Endothelial cell of umbilical vein (primary cell): ENCODE results near the gene COBLL1.

ENCODE experiments used
- CTCF ChIP-seq, 2 donors: IDR thresholded peaks; 1 replicate in 1 of 2; 2 replicates in 1 of 2; pipeline ENCODE4 v1.5.1; 2011; ENCODE audit warnings: low read length in 2 of 2, mild to moderate bottlenecking in 2 of 2, moderate library complexity in 2 of 2, control low read depth in 1 of 2, inconsistent platforms in 1 of 2, low read depth in 1 of 2; ENCODE audit not compliant: insufficient read depth in 1 of 2; ENCODE audit errors: extremely low read depth in 1 of 2
- EZH2 ChIP-seq: IDR thresholded peaks from 2 replicates; pipeline ENCODE4 v1.6.1; 2012; ENCODE audit warnings: borderline replicate concordance, low read depth, mild to moderate bottlenecking, moderate library complexity, low read length, inconsistent platforms; ENCODE audit not compliant: severe bottlenecking
- FOS ChIP-seq: IDR thresholded peaks from 2 replicates; pipeline ENCODE4 v1.6.1; 2011; ENCODE audit warnings: mild to moderate bottlenecking, low read length, moderate library complexity, borderline replicate concordance; ENCODE audit not compliant: insufficient read depth
- GATA2 ChIP-seq: IDR thresholded peaks from 2 replicates; pipeline ENCODE4 v1.7.0; 2011; ENCODE audit warnings: low read depth, mild to moderate bottlenecking, moderate library complexity, mixed read lengths, low read length; ENCODE audit not compliant: insufficient read length, insufficient read depth
- JUN ChIP-seq: IDR thresholded peaks from 2 replicates; pipeline ENCODE4 v1.6.1; 2011; ENCODE audit warnings: borderline replicate concordance, low read depth; ENCODE audit not compliant: insufficient read length, insufficient read depth
- MAX ChIP-seq: IDR thresholded peaks from 2 replicates; pipeline ENCODE4 v1.6.1; 2011; ENCODE audit not compliant: insufficient read depth, insufficient read length
- MYC ChIP-seq: IDR thresholded peaks from one replicate; pipeline ENCODE4 v1.6.1; 2011; ENCODE audit warnings: mild to moderate bottlenecking, low read depth, low read length
- POLR2A ChIP-seq: IDR thresholded peaks from 2 replicates; pipeline ENCODE4 v1.6.1; 2012; ENCODE audit warnings: low read depth, mild to moderate bottlenecking, control low read depth, low read length
- POLR2AphosphoS5 ChIP-seq: IDR thresholded peaks from 2 replicates; pipeline ENCODE4 v1.6.1; 2012; ENCODE audit warnings: low read depth, mild to moderate bottlenecking, control low read depth, low read length, moderate library complexity; ENCODE audit not compliant: insufficient read depth

GRCh38 chr2:164859251-164859818 lies 17.7 kb upstream of the COBLL1 start:
- TF ChIP-seq CTCF (IDR thresholded peaks at IDR 0.05; ENCODE audit: extremely low read depth in 1 of 2, insufficient read depth in 1 of 2, low read depth in 1 of 2, low read length in 2 of 2), result no peak
- TF ChIP-seq EZH2, result no peak
- no peak for TF ChIP-seq POLR2AphosphoS5
- no peak for TF ChIP-seq POLR2A
- TF ChIP-seq MAX, result no peak
- TF ChIP-seq MYC, result no peak
- TF ChIP-seq FOS, result no peak
- TF ChIP-seq GATA2, result no peak
- no peak for TF ChIP-seq JUN
